ENCODE results near the gene KRTAP9-4.

Gene KRTAP9-4

DNA sequence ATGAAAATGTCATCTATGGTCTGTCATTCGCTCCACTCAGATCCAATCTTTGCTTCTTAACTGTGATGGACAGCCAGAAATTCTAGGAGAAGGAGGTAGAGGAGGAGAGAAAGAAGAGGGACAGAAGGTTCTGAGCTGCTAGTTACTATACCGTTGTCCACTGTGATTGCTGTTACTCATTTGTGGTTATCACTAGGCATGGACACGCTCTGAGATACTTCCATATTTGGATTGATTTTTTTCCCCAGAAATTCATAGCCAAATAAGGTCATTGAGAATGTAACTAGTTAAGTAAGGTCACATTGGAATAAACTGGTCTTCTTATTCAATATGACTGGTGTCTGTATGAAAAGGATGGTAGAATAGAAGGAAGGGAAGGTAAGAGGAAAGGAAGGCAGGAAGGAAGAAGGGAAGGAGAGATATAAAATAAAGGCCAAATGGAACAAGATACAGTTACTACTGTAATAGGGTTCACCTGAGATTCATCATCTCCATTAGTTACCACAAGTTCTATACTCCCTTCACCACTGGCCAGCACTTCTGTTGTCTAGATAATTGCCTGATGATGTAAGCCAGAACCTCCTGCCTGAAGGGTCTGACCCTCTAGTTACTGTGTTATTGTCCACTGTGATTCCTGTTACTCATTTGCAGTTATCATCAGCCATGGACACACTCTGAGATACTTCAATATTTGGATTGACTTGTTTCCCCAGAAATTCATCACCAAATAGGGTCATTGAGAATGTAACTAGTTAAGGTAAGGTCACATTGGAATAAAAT, 28.9 kb downstream of the KRTAP9-4 start:
- H3K9ac ChIP-seq (ENCODE audit: low read length) = no peak overlapping the region
- H3K4me1 ChIP-seq (ENCODE audit: low read length) = no peaks in the 10 kb centered on the region
- no peaks in the 10 kb centered on the region for H3K79me2 ChIP-seq (ENCODE audit: low read length)
- no peak for DNase-seq
- no peaks in the 10 kb centered on the region for H4K20me1 ChIP-seq (ENCODE audit: insufficient read depth, low read length)
- H3K27me3 ChIP-seq (replicated peaks; ENCODE audit: insufficient read depth, low read length) = no peaks in the 10 kb centered on the region
- H3K27ac ChIP-seq (ENCODE audit: low read length) = no peak overlapping the region
- no peak overlapping the region for H3K4me3 ChIP-seq (ENCODE audit: low read length)
- H3K9me2 ChIP-seq (replicated peaks; ENCODE audit: insufficient read depth, low read length) = no peaks in the 10 kb centered on the region
- no peak overlapping the region for H2AFZ ChIP-seq (ENCODE audit: low read length)
- H3K4me2 ChIP-seq (ENCODE audit: low read depth, low read length) = no peak overlapping the region
- TF ChIP-seq EZH2 (optimal IDR thresholded peaks at IDR 0.05; ENCODE audit: low read depth, low read length) = no peak
- H3K36me3 ChIP-seq (replicated peaks; ENCODE audit: insufficient read depth, low read length) = no peaks in the 10 kb centered on the region
- H3K9me3 ChIP-seq (replicated peaks; ENCODE audit: insufficient read depth, low read length) = no peaks in the 10 kb centered on the region
- H3F3A ChIP-seq (ENCODE audit: insufficient read depth, low read length) = no peaks in the 10 kb centered on the region

GRCh38 chr17:41284043-41284442, 34.6 kb downstream of the KRTAP9-4 start:
- Histone ChIP-seq H3K36me3 (replicated peaks; ENCODE audit: insufficient read depth, low read length) (no peaks in the 10 kb centered on the region), H3K27ac (ENCODE audit: low read length) (no peak overlapping the region), H3K79me2 (ENCODE audit: low read length) (no peaks in the 10 kb centered on the region), H3K27me3 (replicated peaks; ENCODE audit: insufficient read depth, low read length) (no peaks in the 10 kb centered on the region), H3K9me3 (replicated peaks; ENCODE audit: insufficient read depth, low read length) (no peaks in the 10 kb centered on the region), H2AFZ (ENCODE audit: low read length) (no peak overlapping the region), H3F3A (ENCODE audit: insufficient read depth, low read length) (no peaks in the 10 kb centered on the region), H3K4me1 (ENCODE audit: low read length) (no peaks in the 10 kb centered on the region), H3K9me2 (replicated peaks; ENCODE audit: insufficient read depth, low read length) (no peaks in the 10 kb centered on the region), H4K20me1 (ENCODE audit: insufficient read depth, low read length) (no peaks in the 10 kb centered on the region), H3K4me3 (ENCODE audit: low read length) (no peak overlapping the region), H3K4me2 (ENCODE audit: low read depth, low read length) (no peak overlapping the region), H3K9ac (ENCODE audit: low read length) (no peak overlapping the region)
- no peak for DNase-seq
- TF ChIP-seq EZH2 (optimal IDR thresholded peaks at IDR 0.05; ENCODE audit: low read depth, low read length) (no peak), EZH2phosphoT487 (IDR thresholded peaks at IDR 0.05; ENCODE audit: low read length) (no peak), CTCF (IDR thresholded peaks at IDR 0.05; ENCODE audit: low read length) (no peak)

- no peak for TF ChIP-seq CTCF (IDR thresholded peaks at IDR 0.05; ENCODE audit: low read length)
- no peak for TF ChIP-seq EZH2phosphoT487 (IDR thresholded peaks at IDR 0.05; ENCODE audit: low read length)
- TF ChIP-seq EZH2 (optimal IDR thresholded peaks at IDR 0.05; ENCODE audit: low read depth, low read length) = no peak
Measured at GRCh38 chr17:41284546-41284945, 35.1 kb downstream of the KRTAP9-4 start.

DNA sequence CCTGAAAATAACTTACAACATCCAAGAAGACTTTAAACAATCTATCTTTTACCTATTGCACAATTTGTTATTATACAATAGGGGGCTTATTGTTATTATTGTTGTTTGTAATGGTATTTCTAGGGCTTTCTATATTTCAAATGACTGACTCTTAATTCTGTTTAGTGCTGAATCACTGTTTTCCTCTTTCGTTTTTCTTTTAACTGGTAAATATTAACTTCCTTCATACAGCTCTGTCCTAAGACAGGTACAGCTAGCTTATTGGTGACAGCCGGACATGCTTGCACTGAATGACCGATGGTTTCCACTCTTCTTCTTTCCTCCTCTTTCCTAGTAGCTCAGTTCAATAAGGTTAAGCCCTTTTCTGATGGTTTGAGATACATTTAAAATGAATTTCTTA, 37.6 kb downstream of the KRTAP9-4 start:
- Histone ChIP-seq H4K20me1 (ENCODE audit: insufficient read depth, low read length) (no peaks in the 10 kb centered on the region), H3K27ac (ENCODE audit: low read length) (no peak overlapping the region), H3K4me2 (ENCODE audit: low read depth, low read length) (no peak overlapping the region), H3K79me2 (ENCODE audit: low read length) (no peaks in the 10 kb centered on the region), H3K9me2 (replicated peaks; ENCODE audit: insufficient read depth, low read length) (no peaks in the 10 kb centered on the region), H3K9me3 (replicated peaks; ENCODE audit: insufficient read depth, low read length) (no peaks in the 10 kb centered on the region), H3K36me3 (replicated peaks; ENCODE audit: insufficient read depth, low read length) (no peaks in the 10 kb centered on the region), H3K9ac (ENCODE audit: low read length) (no peak overlapping the region), H3K4me1 (ENCODE audit: low read length) (no peaks in the 10 kb centered on the region), H2AFZ (ENCODE audit: low read length) (no peak overlapping the region), H3K27me3 (replicated peaks; ENCODE audit: insufficient read depth, low read length) (no peaks in the 10 kb centered on the region), H3K4me3 (ENCODE audit: low read length) (no peak overlapping the region), H3F3A (ENCODE audit: insufficient read depth, low read length) (no peaks in the 10 kb centered on the region)
- DNase-seq = no peak
- no peak for TF ChIP-seq EZH2 (optimal IDR thresholded peaks at IDR 0.05; ENCODE audit: low read depth, low read length)
- TF ChIP-seq EZH2phosphoT487 (IDR thresholded peaks at IDR 0.05; ENCODE audit: low read length) = no peak
- no peak for TF ChIP-seq CTCF (IDR thresholded peaks at IDR 0.05; ENCODE audit: low read length)

More at GRCh38 chr17:41284546-41284945, 35.1 kb downstream of the KRTAP9-4 start:
- H3K9ac ChIP-seq (ENCODE audit: low read length) = no peak overlapping the region
- no peaks in the 10 kb centered on the region for H3K4me1 ChIP-seq (ENCODE audit: low read length)
- no peaks in the 10 kb centered on the region for H3K9me3 ChIP-seq (replicated peaks; ENCODE audit: insufficient read depth, low read length)
- no peaks in the 10 kb centered on the region for H3K27me3 ChIP-seq (replicated peaks; ENCODE audit: insufficient read depth, low read length)
- H2AFZ ChIP-seq (ENCODE audit: low read length) = no peak overlapping the region
- H3K4me2 ChIP-seq (ENCODE audit: low read depth, low read length) = no peak overlapping the region
- no peak overlapping the region for H3K4me3 ChIP-seq (ENCODE audit: low read length)
- H3K36me3 ChIP-seq (replicated peaks; ENCODE audit: insufficient read depth, low read length) = no peaks in the 10 kb centered on the region
- no peaks in the 10 kb centered on the region for H4K20me1 ChIP-seq (ENCODE audit: insufficient read depth, low read length)
- H3K27ac ChIP-seq (ENCODE audit: low read length) = no peak overlapping the region
- DNase-seq = no peak
- H3K9me2 ChIP-seq (replicated peaks; ENCODE audit: insufficient read depth, low read length) = no peaks in the 10 kb centered on the region
- H3F3A ChIP-seq (ENCODE audit: insufficient read depth, low read length) = no peaks in the 10 kb centered on the region
- no peaks in the 10 kb centered on the region for H3K79me2 ChIP-seq (ENCODE audit: low read length)
